Measurements from ENCODE around the gene CARTPT.
A peak's percentile ranks its signal among the peaks of the same experiment; 100 is the strongest.

CARTPT gene

GRCh38 chr5:71719063-71719964, at the start of gene CARTPT:
Gene CARTPT, plus strand, starts transcription at chr5:71719275. Its CDS starts 19 bp downstream, at chr5:71719294.
- no peak for DNase-seq (ENCODE audit: low read depth in 2 of 3, low spot score in 1 of 3)

GRCh38 chr5:71677977-71678376, 41.1 kb upstream of the CARTPT start:
- no peak for DNase-seq (ENCODE audit: low read depth in 2 of 3, low spot score in 1 of 3)

GRCh38 chr5:71679714-71680113, 39.4 kb upstream of the CARTPT start:
- DNase-seq (ENCODE audit: low read depth in 2 of 3, low spot score in 1 of 3), result no peak

- no peak for DNase-seq (ENCODE audit: low read depth in 2 of 3, low spot score in 1 of 3)
These were observed 38.6 kb upstream of the CARTPT start for GRCh38 chr5:71680510-71680909.

- DNase-seq (ENCODE audit: low read depth in 2 of 3, low spot score in 1 of 3), result no peak
These were observed 37.8 kb upstream of the CARTPT start for GRCh38 chr5:71681296-71681695.

- DNase-seq (ENCODE audit: low read depth in 2 of 3, low spot score in 1 of 3), result no peak
These were observed 34.8 kb upstream of the CARTPT start for GRCh38 chr5:71684309-71684708.

GRCh38 chr5:71693828-71694427, 25.1 kb upstream of the CARTPT start:
- no peak for DNase-seq (ENCODE audit: low read depth in 2 of 3, low spot score in 1 of 3)

GRCh38 chr5:71695071-71695470, 24.0 kb upstream of the CARTPT start:
- no peak for DNase-seq (ENCODE audit: low read depth in 2 of 3, low spot score in 1 of 3)

- DNase-seq (ENCODE audit: low read depth in 2 of 3, low spot score in 1 of 3), result no peak
These were observed 23.5 kb upstream of the CARTPT start for GRCh38 chr5:71695595-71695994.

- DNase-seq (ENCODE audit: low read depth in 2 of 3, low spot score in 1 of 3), result no peak
These were observed 21.1 kb upstream of the CARTPT start for GRCh38 chr5:71697967-71698366.

GRCh38 chr5:71699233-71699632, 19.8 kb upstream of the CARTPT start:
- DNase-seq (ENCODE audit: low read depth in 2 of 3, low spot score in 1 of 3), result no peak

- DNase-seq (ENCODE audit: low read depth in 2 of 3, low spot score in 1 of 3), result no peak
These were observed 19.3 kb upstream of the CARTPT start for GRCh38 chr5:71699751-71700150.

- no peak for DNase-seq (ENCODE audit: low read depth in 2 of 3, low spot score in 1 of 3)
These were observed 18.3 kb upstream of the CARTPT start for GRCh38 chr5:71700803-71701202.

- DNase-seq (ENCODE audit: low read depth in 2 of 3, low spot score in 1 of 3), result peak in 1 of 3 donors; percentile 11
These were observed 17.7 kb upstream of the CARTPT start for GRCh38 chr5:71701407-71701806.

- no peak for DNase-seq (ENCODE audit: low read depth in 2 of 3, low spot score in 1 of 3)
These were observed 15.1 kb upstream of the CARTPT start for GRCh38 chr5:71703941-71704340.

GRCh38 chr5:71705421-71705820, 13.7 kb upstream of the CARTPT start:
- no peak for DNase-seq (ENCODE audit: low read depth in 2 of 3, low spot score in 1 of 3)

GRCh38 chr5:71706906-71707305, 12.2 kb upstream of the CARTPT start:
- DNase-seq (ENCODE audit: low read depth in 2 of 3, low spot score in 1 of 3), result no peak

GRCh38 chr5:71711610-71712009, 7.5 kb upstream of the CARTPT start:
- DNase-seq (ENCODE audit: low read depth in 2 of 3, low spot score in 1 of 3), result no peak

GRCh38 chr5:71714911-71715310, 4.2 kb upstream of the CARTPT start:
- no peak for DNase-seq (ENCODE audit: low read depth in 2 of 3, low spot score in 1 of 3)

- no peak for DNase-seq (ENCODE audit: low read depth in 2 of 3, low spot score in 1 of 3)
These were observed 8.9 kb downstream of the CARTPT start for GRCh38 chr5:71727978-71728377.

- DNase-seq (ENCODE audit: low read depth in 2 of 3, low spot score in 1 of 3), result no peak
These were observed 11.9 kb downstream of the CARTPT start for GRCh38 chr5:71731015-71731414.

- DNase-seq (ENCODE audit: low read depth in 2 of 3, low spot score in 1 of 3), result no peak
These were observed 12.9 kb downstream of the CARTPT start for GRCh38 chr5:71732011-71732410.

GRCh38 chr5:71734141-71734540, 15.1 kb downstream of the CARTPT start:
- no peak for DNase-seq (ENCODE audit: low read depth in 2 of 3, low spot score in 1 of 3)
